Measurements from ENCODE around the gene FAM219B. TPM values are rescaled to one million over a fixed set of nuclear protein-coding genes. Genes with fewer than 3 reads are reported as not detected.
A peak's percentile ranks its signal among the peaks of the same experiment; 100 is the strongest.

The FAM219B gene
- total and polyA plus RNA-seq, 2 of the 4 experiments (the other 2 are of a cell fraction): 24.9 to 48.7 TPM

GRCh38 chr15:74884428-74885223, 22.0 kb downstream of the FAM219B start:
- H4K8ac ChIP-seq (ENCODE audit: low read depth in 2 of 2, low read length in 2 of 2): 0 out of 4 replicates have a peak overlapping the region, but pooled peaks of 1 of the 2 experiments have one; percentile 4
- H3K14ac ChIP-seq (replicated peaks; ENCODE audit: low read depth, low read length): no peak overlapping the region
- H2BK15ac ChIP-seq (ENCODE audit: low read depth, low read length): no peak overlapping the region
- no peaks in the 10 kb centered on the region for H3K79me1 ChIP-seq (ENCODE audit: low read depth in 1 of 2, low read length in 2 of 2)
- TF ChIP-seq MXI1 (IDR thresholded peaks at IDR 0.05; ENCODE audit: borderline replicate concordance, low read depth, low read length) (no peak), MAFK (IDR thresholded peaks at IDR 0.05; ENCODE audit: low read depth, low read length) (peak; percentile 83)
- H3K27ac ChIP-seq (ENCODE audit: insufficient read depth, low read length): no peak overlapping the region
- dilution Hi-C loops (cut with HindIII; ENCODE audit: low sequenced_read_pairs, unreplicated experiment) (no loop called here), in situ Hi-C loops (cut with MboI; ENCODE audit: low sequenced_read_pairs) (no loop called here), intact Hi-C loops (cut with micrococcal nuclease) (no loop called here)
- H4K20me1 ChIP-seq (ENCODE audit: insufficient read depth, low read length): no peaks in the 10 kb centered on the region
- no peak overlapping the region for H2BK120ac ChIP-seq (ENCODE audit: low read depth, low read length)
- H3K9me3 ChIP-seq (ENCODE audit: control insufficient read depth, insufficient read depth, low read length): no peaks in the 10 kb centered on the region; the same call in 1 of the 2 replicates
- no peak overlapping the region for H2BK5ac ChIP-seq (ENCODE audit: low read depth, low read length, poor library complexity, severe bottlenecking)
- no peak overlapping the region for H4K5ac ChIP-seq (ENCODE audit: low read depth, low read length)
- H3K27me3 ChIP-seq (ENCODE audit: control insufficient read depth, insufficient read depth, low read length): no peaks in the 10 kb centered on the region
- no peaks in the 10 kb centered on the region for H3K36me3 ChIP-seq (ENCODE audit: control insufficient read depth, insufficient read depth, low read length)
- no peak overlapping the region for H3K23ac ChIP-seq (ENCODE audit: low read depth, low read length)
- H3K9me1 ChIP-seq (ENCODE audit: insufficient read depth, low read length): peaks cover 4% of the 10 kb centered on the region; the same call in 1 of the 2 replicates
- peak; percentile 27 for DNase-seq
- 0 out of 2 replicates have a peak overlapping the region, but pooled peaks have one; percentile 15 for H3K4ac ChIP-seq (ENCODE audit: low read depth, low read length)
- CTCF ChIA-PET: no interaction called here
- no TSS peak for BruUV-seq (replicated peaks)
- no peak overlapping the region for H3K4me3 ChIP-seq (ENCODE audit: insufficient read depth, low read depth, low read length)
- H3K4me2 ChIP-seq (ENCODE audit: low read depth, low read length): no peak overlapping the region
- no peak overlapping the region for H3K56ac ChIP-seq (ENCODE audit: extremely low read depth, insufficient read depth, low read length)
- H3K4me1 ChIP-seq (ENCODE audit: control insufficient read depth, insufficient read depth, low read length): peaks cover 8% of the 10 kb centered on the region
- ATAC-seq (ENCODE audit: low read depth): peak; percentile 10; the same call in 1 of the 2 replicates
- no peak overlapping the region for H3K18ac ChIP-seq (ENCODE audit: low read depth, low read length)
- no peak overlapping the region for H4K91ac ChIP-seq (ENCODE audit: insufficient read depth, low read depth, low read length)
- no peak overlapping the region for H2AFZ ChIP-seq (replicated peaks; ENCODE audit: low read length, poor library complexity)
- POLR2A ChIA-PET (ENCODE audit: unreplicated experiment): no interaction called here
- no peak overlapping the region for H2BK20ac ChIP-seq (ENCODE audit: low read depth, low read length)
- WGBS, 2 experiments (ENCODE audit: extremely low coverage in 2 of 2, insufficient read length in 1 of 2): 100% methylated on average over 1 of the region's 4 CpGs; no CpG with 5 or more reads in 1 of the 2 experiments
- no peak overlapping the region for H2AK9ac ChIP-seq (replicated peaks; ENCODE audit: low read depth, low read length, poor library complexity)
- no peak overlapping the region for H2AK5ac ChIP-seq (ENCODE audit: low read depth, low read length)
- no peak overlapping the region for H3K9ac ChIP-seq (ENCODE audit: low read depth, low read length)
